Muscle layer of colon (tissue), 2 donors: Measurements from ENCODE around the gene PITPNM1.

Source experiments
- H3K27ac ChIP-seq: one replicate; pipeline ENCODE4 v1.7.0; 2013; ENCODE audit warnings: low read depth, mild to moderate bottlenecking, low read length, moderate library complexity
- H3K27me3 ChIP-seq, 2 donors: one replicate each; pipeline ENCODE4 v1.7.0; 2013; ENCODE audit warnings: low read length in 2 of 2, mild to moderate bottlenecking in 2 of 2; ENCODE audit not compliant: insufficient read depth in 2 of 2, control insufficient read depth in 1 of 2
- H3K36me3 ChIP-seq: one replicate; pipeline ENCODE4 v1.7.0; 2013; ENCODE audit warnings: mild to moderate bottlenecking, low read length; ENCODE audit not compliant: insufficient read depth
- H3K4me1 ChIP-seq: one replicate; pipeline ENCODE4 v1.7.0; 2013; ENCODE audit warnings: mild to moderate bottlenecking, low read length; ENCODE audit not compliant: insufficient read depth
- H3K4me3 ChIP-seq, 2 donors: one replicate each; pipeline ENCODE4 v1.7.0; 2013; ENCODE audit warnings: low read length in 2 of 2, low read depth in 1 of 2, mild to moderate bottlenecking in 1 of 2, moderate library complexity in 1 of 2
- H3K9ac ChIP-seq: one replicate; pipeline ENCODE4 v1.7.0; 2013; ENCODE audit warnings: low read length
- H3K9me3 ChIP-seq: one replicate; pipeline ENCODE4 v1.7.0; 2013; ENCODE audit warnings: mild to moderate bottlenecking, low read length
- donor health status: abdominal sarcoma.
- donor health status: Adenocarcinoma of cecum.

Gene PITPNM1

GRCh38 chr11:67538823-67539505, 33.8 kb upstream of the PITPNM1 start:
- no peak overlapping the region for H3K27ac ChIP-seq
- H3K9ac ChIP-seq, result no peak overlapping the region
- H3K36me3 ChIP-seq, result no peaks in the 10 kb centered on the region
- H3K27me3 ChIP-seq, result no peaks in the 10 kb centered on the region
- no peaks in the 10 kb centered on the region for H3K4me1 ChIP-seq
- no peak overlapping the region for H3K4me3 ChIP-seq
- no peaks in the 10 kb centered on the region for H3K9me3 ChIP-seq

- H3K27me3 ChIP-seq, result no peaks in the 10 kb centered on the region
- no peak overlapping the region for H3K9ac ChIP-seq
- H3K36me3 ChIP-seq, result no peaks in the 10 kb centered on the region
- no peak overlapping the region for H3K27ac ChIP-seq
- no peaks in the 10 kb centered on the region for H3K9me3 ChIP-seq
- no peak overlapping the region for H3K4me3 ChIP-seq
- no peaks in the 10 kb centered on the region for H3K4me1 ChIP-seq
Measured at GRCh38 chr11:67538306-67538705, 33.1 kb upstream of the PITPNM1 start.

GRCh38 chr11:67535561-67535960, 30.4 kb upstream of the PITPNM1 start:
- no peak overlapping the region for H3K27ac ChIP-seq
- no peaks in the 10 kb centered on the region for H3K27me3 ChIP-seq

GRCh38 chr11:67534070-67534679, 29.0 kb upstream of the PITPNM1 start:
- Histone ChIP-seq H3K9ac (no peak overlapping the region), H3K9me3 (no peaks in the 10 kb centered on the region), H3K27me3 (no peaks in the 10 kb centered on the region), H3K4me1 (no peaks in the 10 kb centered on the region), H3K4me3 (no peak overlapping the region), H3K27ac (no peak overlapping the region), H3K36me3 (no peaks in the 10 kb centered on the region)

More at GRCh38 chr11:67535561-67535960, 30.4 kb upstream of the PITPNM1 start:
- Histone ChIP-seq H3K36me3 (no peaks in the 10 kb centered on the region), H3K9ac (no peak overlapping the region), H3K4me1 (no peaks in the 10 kb centered on the region), H3K9me3 (no peaks in the 10 kb centered on the region), H3K4me3 (no peak overlapping the region)

GRCh38 chr11:67532889-67533288, 27.7 kb upstream of the PITPNM1 start:
- Histone ChIP-seq H3K9ac (no peak overlapping the region), H3K4me3 (no peak overlapping the region), H3K9me3 (no peaks in the 10 kb centered on the region), H3K36me3 (no peaks in the 10 kb centered on the region), H3K27ac (no peak overlapping the region), H3K27me3 (no peaks in the 10 kb centered on the region), H3K4me1 (no peaks in the 10 kb centered on the region)

- Histone ChIP-seq H3K27me3 (peaks cover 0 to 3% of the 10 kb centered on the region in 2 donors), H3K27ac (no peak overlapping the region), H3K9me3 (no peaks in the 10 kb centered on the region), H3K9ac (no peak overlapping the region), H3K4me1 (no peaks in the 10 kb centered on the region), H3K36me3 (no peaks in the 10 kb centered on the region), H3K4me3 (no peak overlapping the region)
Measured at GRCh38 chr11:67530282-67530592, 25.1 kb upstream of the PITPNM1 start.

GRCh38 chr11:67528376-67528775, 23.2 kb upstream of the PITPNM1 start:
- H3K27ac ChIP-seq, result no peak overlapping the region
- H3K4me3 ChIP-seq, result no peak overlapping the region
- no peaks in the 10 kb centered on the region for H3K36me3 ChIP-seq
- H3K27me3 ChIP-seq, result peaks cover 0 to 7% of the 10 kb centered on the region in 2 donors
- no peaks in the 10 kb centered on the region for H3K9me3 ChIP-seq
- H3K4me1 ChIP-seq, result no peaks in the 10 kb centered on the region
- no peak overlapping the region for H3K9ac ChIP-seq

- H3K27ac ChIP-seq, result no peak overlapping the region
- peaks cover 0 to 7% of the 10 kb centered on the region in 2 donors for H3K27me3 ChIP-seq
- no peak overlapping the region for H3K9ac ChIP-seq
Measured at GRCh38 chr11:67525275-67525976, 20.3 kb upstream of the PITPNM1 start.

GRCh38 chr11:67524480-67524808, 19.3 kb upstream of the PITPNM1 start:
- H3K4me1 ChIP-seq, result no peaks in the 10 kb centered on the region
- H3K27me3 ChIP-seq, result peaks cover 0 to 7% of the 10 kb centered on the region in 2 donors
- no peaks in the 10 kb centered on the region for H3K36me3 ChIP-seq
- H3K9ac ChIP-seq, result no peak overlapping the region
- H3K4me3 ChIP-seq, result no peak overlapping the region
- no peak overlapping the region for H3K27ac ChIP-seq
- H3K9me3 ChIP-seq, result no peaks in the 10 kb centered on the region

More at GRCh38 chr11:67525275-67525976, 20.3 kb upstream of the PITPNM1 start:
- no peaks in the 10 kb centered on the region for H3K4me1 ChIP-seq
- no peak overlapping the region for H3K4me3 ChIP-seq
- H3K9me3 ChIP-seq, result no peaks in the 10 kb centered on the region
- no peaks in the 10 kb centered on the region for H3K36me3 ChIP-seq

- Histone ChIP-seq H3K4me3 (no peak overlapping the region), H3K27me3 (peaks cover 0 to 7% of the 10 kb centered on the region in 2 donors), H3K9ac (no peak overlapping the region), H3K9me3 (no peaks in the 10 kb centered on the region), H3K4me1 (no peaks in the 10 kb centered on the region), H3K27ac (no peak overlapping the region), H3K36me3 (no peaks in the 10 kb centered on the region)
Measured at GRCh38 chr11:67523556-67524479, 18.7 kb upstream of the PITPNM1 start.
